ENCODE results near the gene LIMK1.
"Not testable (repeated sequence)": the region's sequence is repeated elsewhere in the genome, so short reads cannot be mapped to it uniquely, and the experiment has no call there.

Gene LIMK1

DNA sequence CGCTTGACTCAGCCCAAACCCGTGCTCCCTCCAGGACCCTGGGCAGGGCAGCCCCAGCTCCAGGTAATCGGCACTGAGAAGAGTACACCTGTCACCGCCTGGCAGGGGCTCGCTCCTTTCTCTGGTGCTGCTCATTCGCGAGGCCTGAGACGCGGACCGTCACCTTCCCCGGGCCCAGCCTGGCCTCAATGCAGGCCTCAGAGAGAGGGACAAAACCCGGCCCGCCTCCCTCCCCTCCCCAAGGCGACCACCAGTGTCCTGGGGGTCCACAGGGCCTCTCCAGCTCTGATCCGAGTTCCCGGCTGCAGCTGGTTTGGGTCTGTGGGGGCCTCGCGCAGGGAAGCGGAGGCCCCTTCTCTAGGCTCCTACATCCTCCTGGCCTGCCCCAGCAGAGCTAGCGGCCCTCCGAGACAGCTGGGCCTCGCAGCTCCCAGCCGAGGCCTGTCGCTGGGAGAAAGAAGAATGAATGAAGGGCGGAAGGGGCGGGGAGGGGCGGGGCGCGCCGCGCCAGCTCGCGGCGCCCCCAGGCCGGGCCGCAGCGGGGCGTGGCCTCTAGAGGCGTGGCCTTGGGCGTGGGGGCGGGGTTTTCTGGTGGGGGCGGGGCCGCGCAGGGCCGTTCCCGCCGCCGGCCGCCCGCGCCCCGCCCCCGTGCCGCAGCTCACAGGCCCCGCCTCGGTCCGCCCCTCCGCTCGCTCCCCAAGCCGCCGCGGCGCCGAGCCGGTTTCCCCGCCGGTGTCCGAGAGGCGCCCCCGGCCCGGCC, at the start of gene LIMK1:
TSS of gene LIMK1 (plus strand) at position 688 of the 760 bp plus-strand sequence. CDS start 187 bp downstream, outside the sequence.
- DNase-seq (ENCODE audit: low spot score): peak; percentile 92

DNA sequence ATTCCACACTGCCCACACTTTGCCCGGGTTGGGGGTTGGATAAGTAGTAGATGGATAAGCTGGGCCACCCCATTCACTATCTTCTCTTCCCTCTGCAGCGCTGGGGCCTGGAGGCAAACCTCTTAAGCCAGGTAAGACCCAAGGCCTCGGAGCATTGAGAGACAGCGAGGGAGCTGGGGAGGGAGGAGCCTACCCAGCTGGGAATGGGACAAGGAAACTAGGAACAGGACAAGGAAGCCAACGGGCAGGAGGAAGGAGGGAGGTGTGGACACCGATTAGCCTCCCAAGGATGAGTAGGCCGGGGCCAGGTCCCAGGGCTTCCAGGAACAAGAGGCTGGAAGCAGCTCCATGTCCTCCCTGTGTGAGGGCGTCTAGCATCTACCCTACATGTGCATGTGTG, 46.0 kb upstream of the LIMK1 start:
- no peak for DNase-seq (ENCODE audit: low spot score)

- no peak for DNase-seq (ENCODE audit: low spot score)
These were observed 45.2 kb upstream of the LIMK1 start for GRCh38 chr7:74038194-74038961.

DNA sequence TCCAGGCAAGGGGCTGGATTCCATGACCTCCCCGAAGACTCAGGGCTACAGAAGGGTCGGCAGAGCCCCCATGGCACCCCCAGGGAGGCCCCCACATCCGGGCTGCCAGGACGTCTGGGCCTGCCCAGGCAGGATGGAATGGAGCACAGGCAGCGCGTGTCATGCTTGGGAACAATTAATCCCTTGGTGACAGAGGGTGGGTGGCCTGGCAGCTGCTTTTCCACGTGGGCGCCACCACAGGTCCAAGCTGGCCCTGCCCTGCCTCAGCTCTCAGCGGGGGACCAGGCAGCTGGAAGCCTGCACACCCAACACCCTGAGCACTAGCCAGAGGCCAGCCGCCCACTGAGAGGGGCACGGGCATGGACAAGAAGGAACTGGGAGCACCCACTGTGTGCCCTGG, 44.3 kb upstream of the LIMK1 start:
- no peak for DNase-seq (ENCODE audit: low spot score)

DNA sequence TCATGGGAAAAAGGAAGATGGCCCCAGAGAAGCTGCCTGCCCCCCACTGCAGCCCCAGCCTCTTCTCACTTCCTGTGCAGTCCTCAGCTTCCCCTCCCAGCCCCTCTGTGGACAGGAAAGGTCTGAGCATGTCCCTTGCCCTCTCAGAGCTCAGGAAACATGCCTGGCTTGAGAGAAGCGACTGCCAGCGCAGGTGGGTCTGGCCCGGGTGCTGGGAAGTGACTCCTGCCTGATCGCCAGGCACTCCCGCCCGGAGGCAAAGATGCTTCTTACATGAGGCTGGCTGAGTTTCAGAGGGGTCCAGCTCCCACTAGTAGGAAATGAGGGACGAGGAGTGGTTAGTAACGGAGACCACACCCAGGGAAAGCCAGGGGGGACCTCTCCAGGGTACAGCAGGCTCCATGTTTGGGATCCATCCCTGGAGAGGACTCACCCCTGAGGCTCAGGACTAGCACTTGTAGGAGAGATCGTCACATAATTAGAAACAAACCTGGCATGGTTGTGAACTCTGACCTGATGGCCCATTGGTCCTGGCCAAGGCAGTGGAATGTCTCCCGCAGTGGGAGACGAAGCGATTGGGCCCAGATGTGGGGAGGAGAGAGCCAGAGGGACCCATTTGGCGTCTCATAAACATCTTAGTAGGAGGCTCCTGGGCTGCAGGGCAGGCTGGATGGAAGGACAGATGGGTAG, 43.4 kb upstream of the LIMK1 start:
- DNase-seq (ENCODE audit: low spot score): no peak

DNA sequence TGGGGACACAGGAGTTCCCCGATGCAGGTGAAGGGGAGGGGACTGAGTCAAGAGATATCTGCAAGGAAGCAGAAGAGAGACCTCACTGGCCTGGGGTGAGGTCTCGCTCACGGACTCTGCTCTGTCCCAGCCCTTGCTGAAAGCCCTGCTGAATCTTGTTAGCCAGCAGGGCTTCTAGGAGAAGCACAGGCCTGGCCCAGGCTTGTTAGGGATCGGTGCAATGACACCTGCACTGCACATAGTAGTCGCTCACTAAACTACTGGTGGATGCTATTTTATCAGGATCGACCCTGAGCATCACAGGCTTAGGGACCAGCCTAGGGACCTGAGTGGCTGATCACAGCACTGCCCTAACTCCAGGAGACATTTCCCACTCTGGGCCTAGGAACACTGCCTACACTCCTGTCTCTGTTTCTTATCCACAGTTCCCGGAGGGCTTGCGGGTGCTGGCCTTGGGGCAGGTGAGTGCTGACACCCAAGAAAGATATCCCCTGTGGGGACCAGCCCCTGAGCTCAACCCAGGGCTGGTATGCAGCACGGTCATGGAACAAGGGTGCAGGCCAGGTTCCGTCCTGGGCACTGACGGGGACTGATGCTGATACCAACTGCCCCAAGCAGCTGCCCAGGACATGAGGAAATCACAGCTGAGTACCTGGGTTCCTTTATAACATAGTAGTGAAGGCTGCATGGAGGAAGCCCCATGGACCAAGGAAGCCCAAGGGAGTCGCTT, 42.6 kb upstream of the LIMK1 start:
- DNase-seq (ENCODE audit: low spot score): no peak

DNA sequence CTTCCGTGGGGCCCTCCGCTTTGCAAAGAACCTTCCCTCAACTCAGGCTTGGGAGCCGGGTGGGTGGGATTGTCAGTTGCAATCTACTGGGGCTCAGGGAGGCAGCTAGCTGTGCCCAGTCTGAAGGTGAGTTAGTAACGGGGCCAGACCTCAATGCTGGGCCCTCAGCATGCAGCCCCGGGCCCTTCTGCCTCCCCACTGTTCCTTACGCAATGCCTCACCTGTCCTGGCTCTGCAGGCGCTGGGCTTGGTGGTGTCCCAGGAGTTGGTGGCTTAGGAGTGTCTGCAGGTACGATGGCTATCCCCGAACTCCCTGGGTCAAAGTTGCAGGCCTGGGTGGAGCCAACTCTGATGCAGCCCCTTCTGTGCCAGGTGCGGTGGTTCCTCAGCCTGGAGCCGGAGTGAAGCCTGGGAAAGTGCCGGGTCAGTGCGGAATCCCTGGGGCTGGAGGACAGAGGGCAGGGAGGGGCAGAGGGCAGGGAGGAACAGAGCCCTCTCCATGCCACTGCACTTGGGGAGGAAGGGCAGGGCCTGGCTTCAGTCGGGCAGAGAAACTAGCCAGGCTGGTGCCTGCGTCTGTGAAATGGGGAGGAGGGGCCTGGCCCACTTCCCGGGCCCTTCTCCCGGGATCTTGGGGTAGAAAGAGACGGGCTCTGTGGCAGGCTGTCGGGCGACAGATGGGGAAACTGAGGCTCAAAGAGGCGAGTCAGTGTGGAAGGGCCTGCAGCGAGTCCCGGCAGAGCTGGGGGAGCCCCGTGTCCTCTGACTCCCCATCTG, 40.7 kb upstream of the LIMK1 start:
- no peak for DNase-seq (ENCODE audit: low spot score)

GRCh38 chr7:74043523-74043951, 40.1 kb upstream of the LIMK1 start:
- no peak for DNase-seq (ENCODE audit: low spot score)

DNA sequence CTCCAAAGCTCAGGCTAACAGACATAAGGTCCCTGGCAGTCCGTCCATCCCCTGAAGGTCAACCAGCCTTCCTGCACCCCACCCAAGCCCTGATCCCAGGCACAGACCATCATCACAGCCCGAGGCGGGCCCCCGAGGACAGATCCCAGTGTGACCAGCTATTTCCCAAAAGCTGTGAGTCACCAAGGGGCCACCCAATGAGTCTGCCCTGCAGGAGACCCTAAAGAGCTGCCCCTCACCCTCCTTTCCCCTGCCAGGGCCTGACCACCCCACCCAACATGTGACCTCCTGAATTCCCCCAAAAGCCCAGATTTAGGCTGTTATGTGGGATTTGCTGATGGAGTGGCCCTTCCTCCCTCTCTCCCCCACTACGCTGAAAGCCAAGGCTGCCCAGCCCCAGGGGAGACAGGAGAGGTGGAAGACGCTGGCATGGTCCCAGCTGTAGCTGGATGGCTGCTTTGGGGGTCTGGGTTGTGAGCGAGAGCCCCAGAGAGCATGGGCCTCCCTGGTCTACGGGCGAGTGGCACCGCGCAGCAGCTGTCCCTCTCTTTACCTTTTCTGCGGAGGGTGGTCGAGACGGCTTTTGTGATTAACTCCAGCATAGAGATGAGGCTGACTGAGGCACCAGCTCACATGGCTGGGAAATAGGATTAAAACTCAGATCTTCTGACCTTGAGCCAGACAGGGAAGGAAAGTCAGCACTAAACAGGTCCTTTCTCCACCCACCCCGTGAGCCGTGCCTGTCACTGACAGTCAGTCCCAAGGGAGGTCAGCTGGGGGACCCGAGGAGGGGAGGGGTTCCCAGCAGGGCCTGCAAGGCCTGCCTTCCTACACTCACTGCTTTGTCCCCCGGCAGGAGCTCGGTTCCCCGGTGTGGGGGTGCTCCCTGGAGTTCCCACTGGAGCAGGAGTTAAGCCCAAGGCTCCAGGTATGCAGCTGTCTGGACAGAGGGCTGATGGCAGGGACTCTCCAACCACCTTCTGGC, 38.9 kb upstream of the LIMK1 start:
- no peak for DNase-seq (ENCODE audit: low spot score)

GRCh38 chr7:74046581-74046980, 37.0 kb upstream of the LIMK1 start:
- not testable (repeated sequence) for DNase-seq (ENCODE audit: low spot score)

DNA sequence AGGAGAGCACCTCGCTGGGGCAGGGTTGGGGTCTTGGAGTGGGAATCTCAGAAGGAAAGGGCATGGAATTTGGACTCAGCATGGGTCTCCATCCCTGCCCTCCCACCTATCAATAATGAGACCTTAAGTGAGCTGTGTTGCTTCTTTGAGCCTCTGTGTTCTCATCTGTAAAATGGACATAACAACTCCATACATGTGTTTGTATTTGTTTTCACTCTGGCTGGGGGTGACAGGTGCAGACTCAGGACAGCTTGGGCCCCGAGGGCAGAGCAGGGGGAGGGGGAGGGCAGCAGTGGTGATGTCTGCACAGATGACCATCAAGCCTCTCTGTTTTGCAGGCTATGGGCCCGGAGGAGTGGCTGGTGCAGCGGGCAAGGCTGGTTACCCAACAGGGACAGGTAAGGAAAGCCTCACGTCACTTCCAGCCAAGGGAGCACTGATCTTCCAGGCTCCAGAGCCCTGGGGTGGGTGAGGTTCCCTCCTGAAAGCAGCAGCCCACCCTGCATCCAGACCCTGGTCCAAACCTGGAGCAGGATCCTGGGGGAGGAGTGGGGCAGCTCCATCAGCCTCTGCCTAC, 35.7 kb upstream of the LIMK1 start:
- DNase-seq (ENCODE audit: low spot score): no peak

GRCh38 chr7:74048999-74049599, 34.5 kb upstream of the LIMK1 start:
- no peak for DNase-seq (ENCODE audit: low spot score)

DNA sequence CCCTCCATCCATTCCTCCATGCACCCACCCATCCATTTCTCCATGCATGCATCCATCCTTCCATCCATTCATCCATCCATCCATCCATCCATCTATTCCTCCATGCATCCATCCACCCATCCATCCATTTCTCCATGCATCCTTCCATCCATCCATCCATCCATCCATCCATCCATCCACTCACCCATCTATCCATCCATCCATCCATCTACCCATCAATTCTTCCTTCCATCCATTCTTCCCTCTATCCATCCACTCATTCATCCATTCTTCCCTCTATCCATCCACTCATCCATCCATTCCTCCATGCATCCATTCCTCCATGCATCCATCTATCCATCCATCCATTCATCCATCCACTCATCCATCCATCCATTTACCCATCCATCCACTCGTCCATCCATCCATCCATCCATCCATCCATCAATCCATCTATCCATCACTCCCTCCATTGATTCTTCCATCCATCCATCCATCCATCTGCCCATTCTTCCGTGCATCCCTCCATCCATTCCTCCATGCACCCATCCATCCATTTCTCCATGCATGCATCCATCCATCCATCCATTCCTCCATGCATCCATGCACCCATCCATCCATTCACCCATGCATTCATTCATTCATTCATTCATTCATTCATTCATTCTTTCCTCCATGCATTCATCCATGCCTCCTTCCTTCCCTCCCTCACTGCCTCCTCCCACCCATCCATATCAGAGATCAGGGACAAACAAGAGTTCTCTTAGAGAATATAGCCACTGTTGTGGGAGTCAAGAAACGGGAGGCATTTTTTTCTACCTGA, 33.4 kb upstream of the LIMK1 start:
- DNase-seq (ENCODE audit: low spot score): no peak

DNA sequence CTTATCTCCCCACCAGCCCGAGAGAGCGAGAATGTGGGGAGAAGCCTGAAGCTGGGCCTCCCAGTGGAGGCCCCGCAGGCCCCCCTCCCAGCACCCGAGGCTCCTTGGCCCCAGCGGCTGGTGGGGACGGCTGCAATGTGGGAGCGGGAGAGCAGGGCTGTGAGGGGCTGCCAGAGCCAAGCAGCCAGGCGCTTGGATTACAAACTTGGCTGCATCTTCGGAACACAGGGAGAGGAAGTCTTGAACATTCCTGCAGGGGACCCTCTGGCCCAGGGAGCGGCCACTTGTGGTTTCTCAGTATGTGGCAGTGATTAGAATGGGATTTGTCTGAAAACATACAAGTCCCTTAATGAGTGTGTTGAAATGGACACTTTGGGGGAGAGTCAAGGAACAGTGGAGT, 32.4 kb upstream of the LIMK1 start:
- no peak for DNase-seq (ENCODE audit: low spot score)

- no peak for DNase-seq (ENCODE audit: low spot score)
These were observed 31.8 kb upstream of the LIMK1 start for GRCh38 chr7:74051629-74052410.

DNA sequence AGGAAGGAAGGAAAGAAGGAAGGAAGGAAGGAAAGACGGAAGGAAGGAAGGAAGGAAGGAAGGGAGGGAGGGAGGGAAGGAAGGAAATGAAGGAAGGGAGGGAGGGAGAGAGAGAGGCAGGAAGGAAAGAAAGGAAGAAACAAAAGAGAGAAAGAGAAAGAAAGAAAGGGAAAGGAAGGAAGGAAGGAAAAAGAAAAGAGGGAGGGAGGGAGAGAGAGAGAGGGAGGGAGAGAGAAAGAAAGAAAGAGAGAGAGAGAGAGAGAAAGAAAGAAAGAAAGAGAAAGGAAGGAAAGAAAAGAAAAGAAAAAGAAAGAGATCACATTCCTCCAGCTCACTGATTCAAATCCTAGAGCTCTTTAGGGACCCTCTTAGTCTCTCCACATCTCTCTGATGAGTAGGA, 31.0 kb upstream of the LIMK1 start:
- no peak for DNase-seq (ENCODE audit: low spot score)

GRCh38 chr7:74053589-74054186, 29.9 kb upstream of the LIMK1 start:
- DNase-seq (ENCODE audit: low spot score): no peak
